ENCODE data around the gene MAP3K2.
"Not testable (repeated sequence)": the region's sequence is repeated elsewhere in the genome, so short reads cannot be mapped to it uniquely, and the experiment has no call there.

MAP3K2 gene

DNA sequence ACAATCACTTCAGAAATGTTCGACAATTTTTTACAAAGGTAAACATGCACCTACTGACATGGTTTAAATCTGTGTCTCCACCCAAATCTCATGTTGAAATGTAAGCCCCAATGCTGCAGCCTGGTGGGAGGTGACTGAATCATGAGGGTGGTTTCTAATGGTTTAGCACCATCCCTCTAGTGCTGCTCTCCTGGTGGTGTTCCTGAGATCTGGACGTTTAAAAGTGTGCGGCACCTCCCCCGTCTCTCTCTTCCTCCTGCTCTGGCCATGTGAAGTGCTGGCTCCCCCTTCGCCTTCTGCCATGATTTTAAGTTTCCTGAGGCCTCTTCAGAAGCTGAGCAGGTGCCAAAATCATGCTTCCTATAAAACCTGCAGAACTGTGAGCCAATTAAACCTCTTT is 28.3 kb downstream of the MAP3K2 start:
- Histone ChIP-seq H3K27ac (no peak overlapping the region), H3K4me3 (no peak overlapping the region)

GRCh38 chr2:127358971-127359370 is 28.8 kb downstream of the MAP3K2 start:
- Histone ChIP-seq H3K4me3 (no peak overlapping the region), H3K27ac (no peak overlapping the region)

- Histone ChIP-seq H3K4me3 (no peak overlapping the region), H3K27ac (no peak overlapping the region)
Measured at GRCh38 chr2:127358044-127358443, 29.7 kb downstream of the MAP3K2 start.

DNA sequence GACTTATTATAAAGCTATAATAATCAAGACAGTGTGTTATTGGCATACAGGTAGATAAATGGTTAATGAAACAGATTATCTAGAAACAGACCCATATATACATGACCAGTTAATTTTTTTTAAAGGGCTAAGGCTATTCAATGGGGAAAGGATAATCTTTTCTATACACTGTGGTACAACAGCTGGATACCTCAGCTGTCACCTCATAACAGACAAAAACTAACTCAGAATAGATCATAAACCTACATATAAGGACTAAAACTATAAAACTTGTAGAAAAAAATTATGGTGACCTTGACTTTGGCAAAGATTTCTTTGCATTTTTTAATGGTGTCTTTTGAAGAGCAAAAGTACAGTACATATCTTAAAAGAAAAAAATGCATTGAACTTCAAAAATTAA is 30.2 kb downstream of the MAP3K2 start:
- no peak overlapping the region for H3K27ac ChIP-seq
- no peak overlapping the region for H3K4me3 ChIP-seq

GRCh38 chr2:127356531-127356930 is 31.2 kb downstream of the MAP3K2 start:
- Histone ChIP-seq H3K4me3 (no peak overlapping the region), H3K27ac (no peak overlapping the region)

DNA sequence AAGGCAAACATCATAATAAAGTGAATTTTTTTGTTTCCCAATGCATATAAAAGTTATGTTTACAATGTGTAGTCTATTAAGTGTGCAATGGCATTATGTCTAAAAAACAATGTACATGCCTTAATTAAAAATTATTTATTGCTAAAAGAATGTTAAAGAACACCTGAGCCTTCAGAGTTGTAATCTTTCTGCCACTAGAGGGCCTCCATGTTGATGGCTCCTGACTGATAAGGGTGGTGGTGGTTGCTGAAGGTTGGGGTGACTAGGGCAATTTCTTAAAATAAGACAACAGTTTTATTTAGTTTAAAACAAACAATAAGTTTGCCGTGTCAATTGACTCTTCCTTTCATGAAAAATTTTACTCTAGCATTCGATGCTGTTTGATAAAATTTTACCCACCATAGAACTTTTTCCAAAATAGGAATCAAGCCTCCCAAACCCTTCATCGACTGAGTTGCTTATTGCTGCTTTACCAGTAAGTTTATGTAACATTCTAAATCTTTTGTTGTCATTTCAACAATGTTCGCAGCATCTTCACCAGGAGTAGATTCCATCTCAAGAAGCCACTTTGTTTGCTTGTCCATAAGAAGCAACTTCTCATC is 32.3 kb downstream of the MAP3K2 start:
- H3K4me3 ChIP-seq: no peak overlapping the region
- H3K27ac ChIP-seq: no peak overlapping the region

DNA sequence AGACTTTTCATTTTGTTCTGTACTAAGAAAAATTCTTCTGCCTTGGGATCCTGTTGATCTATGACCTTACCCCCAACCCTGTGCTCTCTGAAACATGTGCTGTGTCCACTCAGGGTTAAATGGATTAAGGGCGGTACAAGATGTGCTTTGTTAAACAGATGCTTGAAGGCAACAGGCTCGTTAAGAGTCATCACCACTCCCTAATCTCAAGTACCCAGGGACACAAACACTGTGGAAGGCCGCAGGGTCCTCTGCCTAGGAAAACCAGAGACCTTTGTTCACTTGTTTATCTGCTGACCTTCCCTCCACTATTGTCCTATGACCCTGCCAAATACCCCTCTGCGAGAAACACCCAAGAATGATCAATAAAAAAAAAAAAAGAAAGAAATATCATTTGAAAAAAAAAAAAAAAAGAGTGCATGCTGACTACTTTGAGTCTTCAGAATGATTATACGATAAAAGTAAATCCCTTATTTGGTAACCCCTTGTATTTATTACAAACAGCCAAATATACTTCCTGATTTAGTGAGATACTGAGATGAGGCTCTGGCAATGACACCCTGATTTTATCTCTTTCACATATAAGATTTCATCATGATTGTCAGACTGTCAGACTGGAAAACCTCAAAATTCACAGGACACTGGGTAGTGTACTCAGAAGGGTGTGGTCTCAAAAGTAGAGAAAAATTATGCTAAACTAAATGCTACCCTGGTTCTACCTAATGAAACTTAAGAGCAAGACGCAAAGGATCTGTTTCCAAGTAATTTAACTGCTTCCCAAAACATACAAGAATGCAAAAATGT is 33.7 kb downstream of the MAP3K2 start:
- H3K4me3 ChIP-seq, H3K27ac ChIP-seq: not testable (repeated sequence)

GRCh38 chr2:127353223-127353622 is 34.6 kb downstream of the MAP3K2 start:
- not testable (repeated sequence) for H3K27ac ChIP-seq, H3K4me3 ChIP-seq

DNA sequence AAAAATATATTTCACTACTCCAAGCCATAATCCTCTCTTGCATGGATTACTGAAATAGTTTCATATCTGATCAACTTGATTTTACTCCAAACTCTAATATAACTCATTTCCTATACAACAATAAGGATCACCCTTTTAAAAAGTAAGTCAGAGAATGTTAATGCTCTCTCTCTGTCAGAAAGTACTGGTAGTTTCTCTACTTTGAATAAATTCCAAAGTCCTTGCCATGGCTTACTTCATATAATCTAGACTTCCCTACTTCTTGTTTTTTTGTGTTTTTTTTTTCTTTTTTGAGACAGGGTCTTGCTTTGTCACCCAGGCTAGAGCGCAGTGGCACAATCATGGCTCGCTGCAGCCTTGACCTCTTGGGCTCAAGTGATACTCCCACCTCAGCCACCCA is 36.2 kb downstream of the MAP3K2 start:
- Histone ChIP-seq H3K27ac (no peak overlapping the region), H3K4me3 (no peak overlapping the region)

- Histone ChIP-seq H3K4me3 (no peak overlapping the region), H3K27ac (no peak overlapping the region)
Measured at GRCh38 chr2:127348426-127349000, 39.3 kb downstream of the MAP3K2 start.

DNA sequence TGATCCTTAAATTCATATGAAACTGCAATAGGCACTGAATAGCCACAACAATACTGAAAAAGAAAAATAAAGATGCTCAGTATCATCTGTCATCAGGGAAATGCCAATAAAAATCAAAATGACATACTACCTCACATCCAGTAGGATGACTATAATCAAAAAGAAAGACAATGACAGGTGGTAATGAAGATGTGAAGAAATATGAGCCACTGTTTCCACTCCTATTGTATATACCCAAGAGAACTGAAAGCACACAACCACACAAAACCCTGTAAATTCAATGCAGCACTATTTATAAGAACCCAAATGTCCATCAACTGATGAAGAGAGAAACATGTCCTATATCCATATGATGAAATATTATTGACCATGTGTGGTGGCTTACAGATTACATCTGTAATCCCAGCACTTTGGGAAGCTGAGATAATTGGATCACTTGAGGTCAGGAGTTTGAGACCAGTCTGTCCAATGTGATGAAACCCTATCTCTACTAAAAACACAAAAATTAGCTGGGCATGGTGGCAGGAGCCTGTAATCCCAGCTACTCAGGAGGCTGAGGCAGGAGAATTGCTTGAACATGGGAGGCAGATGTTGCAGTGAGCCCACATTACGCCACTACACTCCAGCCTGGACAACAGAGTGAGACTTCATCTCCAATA is 39.9 kb downstream of the MAP3K2 start:
- no peak overlapping the region for H3K4me3 ChIP-seq
- H3K27ac ChIP-seq: no peak overlapping the region

GRCh38 chr2:127347015-127347414 is 40.8 kb downstream of the MAP3K2 start:
- no peak overlapping the region for H3K27ac ChIP-seq
- no peak overlapping the region for H3K4me3 ChIP-seq

GRCh38 chr2:127343277-127343676 is 44.5 kb downstream of the MAP3K2 start:
- H3K27ac ChIP-seq: no peak overlapping the region
- no peak overlapping the region for H3K4me3 ChIP-seq

GRCh38 chr2:127342101-127342500 is 45.7 kb downstream of the MAP3K2 start:
- Histone ChIP-seq H3K27ac (no peak overlapping the region), H3K4me3 (no peak overlapping the region)

GRCh38 chr2:127332335-127332734 is 55.4 kb downstream of the MAP3K2 start:
- Histone ChIP-seq H3K4me3 (no peak overlapping the region), H3K27ac (no peak overlapping the region)

GRCh38 chr2:127330753-127331152 is 57.0 kb downstream of the MAP3K2 start:
- H3K4me3 ChIP-seq: no peak overlapping the region
- H3K27ac ChIP-seq: no peak overlapping the region

DNA sequence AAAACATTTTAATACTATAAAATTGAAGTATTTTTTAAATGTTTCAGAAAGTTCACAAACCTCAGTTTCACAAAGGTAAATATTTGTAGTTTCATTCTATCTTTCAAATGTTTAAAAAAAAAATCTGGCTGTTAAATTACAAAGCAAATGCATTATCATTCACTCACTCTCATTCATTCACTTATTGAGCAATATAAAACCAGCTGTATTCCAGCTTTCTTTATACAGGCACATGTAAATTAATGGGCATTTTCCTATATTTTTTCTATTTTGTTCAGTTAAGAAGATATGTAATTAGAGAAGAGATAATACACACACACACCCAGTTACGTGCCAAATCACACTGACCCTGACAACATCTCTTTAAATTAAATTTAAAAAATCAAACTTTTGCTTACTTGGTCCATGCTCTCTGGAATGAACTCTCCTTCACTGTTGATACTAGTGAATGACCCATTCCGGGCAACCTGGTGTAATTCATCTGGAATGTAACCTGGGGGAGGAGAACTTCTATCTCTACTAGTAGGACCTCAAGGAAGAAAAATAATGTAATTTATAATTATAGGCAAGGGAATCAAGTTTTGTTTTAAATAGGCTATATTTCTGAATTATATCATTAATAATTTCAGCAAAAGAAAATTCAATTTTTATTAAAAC is 61.4 kb downstream of the MAP3K2 start:
- H3K4me3 ChIP-seq: no peak overlapping the region
- no peak overlapping the region for H3K27ac ChIP-seq

GRCh38 chr2:127324635-127325034 is 63.1 kb downstream of the MAP3K2 start:
- Histone ChIP-seq H3K27ac (no peak overlapping the region), H3K4me3 (no peak overlapping the region)

- H3K4me3 ChIP-seq: no peak overlapping the region
- H3K27ac ChIP-seq: no peak overlapping the region
Measured at GRCh38 chr2:127321303-127321702, 66.5 kb downstream of the MAP3K2 start.

GRCh38 chr2:127320586-127321275 is 67.0 kb downstream of the MAP3K2 start:
- H3K27ac ChIP-seq: no peak overlapping the region

More at GRCh38 chr2:127320586-127321275, 67.0 kb downstream of the MAP3K2 start:
- no peak overlapping the region for H3K4me3 ChIP-seq
